ENCODE results near the gene FMNL3. TPM values are rescaled to one million over a fixed set of nuclear protein-coding genes. Genes with fewer than 3 reads are reported as not detected.

FMNL3 gene
- total and polyA plus RNA-seq, 2 experiments from 2014 or later, result 8.7 to 32.6 TPM

DNA sequence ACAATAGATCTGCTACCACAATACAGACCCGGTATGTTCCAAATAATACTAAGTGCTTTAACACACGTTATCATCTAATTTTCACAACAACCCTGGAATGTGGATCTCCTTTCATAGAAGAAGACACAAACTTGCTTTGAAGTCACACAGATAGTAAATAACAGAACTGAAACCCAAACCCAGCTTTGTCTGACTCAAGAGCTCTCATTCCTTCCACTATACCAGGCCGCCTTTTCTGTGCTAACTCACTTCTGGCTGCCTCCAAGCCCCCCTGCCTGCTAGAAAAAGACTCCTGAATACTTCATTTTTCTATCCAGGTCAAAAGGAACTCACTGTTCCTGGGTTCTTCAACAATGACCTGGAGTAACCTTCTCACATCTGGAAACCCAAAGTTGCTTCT lies 46.0 kb downstream of the FMNL3 start:
- no peak overlapping the region for H3K4me3 Mint-ChIP-seq
- H3K36me3 ChIP-seq (ENCODE audit: insufficient read depth), result peaks cover 10% of the 10 kb centered on the region
- H3F3A ChIP-seq (replicated peaks; ENCODE audit: low read depth), result no peaks in the 10 kb centered on the region
- TF ChIP-seq, protein P1, sequence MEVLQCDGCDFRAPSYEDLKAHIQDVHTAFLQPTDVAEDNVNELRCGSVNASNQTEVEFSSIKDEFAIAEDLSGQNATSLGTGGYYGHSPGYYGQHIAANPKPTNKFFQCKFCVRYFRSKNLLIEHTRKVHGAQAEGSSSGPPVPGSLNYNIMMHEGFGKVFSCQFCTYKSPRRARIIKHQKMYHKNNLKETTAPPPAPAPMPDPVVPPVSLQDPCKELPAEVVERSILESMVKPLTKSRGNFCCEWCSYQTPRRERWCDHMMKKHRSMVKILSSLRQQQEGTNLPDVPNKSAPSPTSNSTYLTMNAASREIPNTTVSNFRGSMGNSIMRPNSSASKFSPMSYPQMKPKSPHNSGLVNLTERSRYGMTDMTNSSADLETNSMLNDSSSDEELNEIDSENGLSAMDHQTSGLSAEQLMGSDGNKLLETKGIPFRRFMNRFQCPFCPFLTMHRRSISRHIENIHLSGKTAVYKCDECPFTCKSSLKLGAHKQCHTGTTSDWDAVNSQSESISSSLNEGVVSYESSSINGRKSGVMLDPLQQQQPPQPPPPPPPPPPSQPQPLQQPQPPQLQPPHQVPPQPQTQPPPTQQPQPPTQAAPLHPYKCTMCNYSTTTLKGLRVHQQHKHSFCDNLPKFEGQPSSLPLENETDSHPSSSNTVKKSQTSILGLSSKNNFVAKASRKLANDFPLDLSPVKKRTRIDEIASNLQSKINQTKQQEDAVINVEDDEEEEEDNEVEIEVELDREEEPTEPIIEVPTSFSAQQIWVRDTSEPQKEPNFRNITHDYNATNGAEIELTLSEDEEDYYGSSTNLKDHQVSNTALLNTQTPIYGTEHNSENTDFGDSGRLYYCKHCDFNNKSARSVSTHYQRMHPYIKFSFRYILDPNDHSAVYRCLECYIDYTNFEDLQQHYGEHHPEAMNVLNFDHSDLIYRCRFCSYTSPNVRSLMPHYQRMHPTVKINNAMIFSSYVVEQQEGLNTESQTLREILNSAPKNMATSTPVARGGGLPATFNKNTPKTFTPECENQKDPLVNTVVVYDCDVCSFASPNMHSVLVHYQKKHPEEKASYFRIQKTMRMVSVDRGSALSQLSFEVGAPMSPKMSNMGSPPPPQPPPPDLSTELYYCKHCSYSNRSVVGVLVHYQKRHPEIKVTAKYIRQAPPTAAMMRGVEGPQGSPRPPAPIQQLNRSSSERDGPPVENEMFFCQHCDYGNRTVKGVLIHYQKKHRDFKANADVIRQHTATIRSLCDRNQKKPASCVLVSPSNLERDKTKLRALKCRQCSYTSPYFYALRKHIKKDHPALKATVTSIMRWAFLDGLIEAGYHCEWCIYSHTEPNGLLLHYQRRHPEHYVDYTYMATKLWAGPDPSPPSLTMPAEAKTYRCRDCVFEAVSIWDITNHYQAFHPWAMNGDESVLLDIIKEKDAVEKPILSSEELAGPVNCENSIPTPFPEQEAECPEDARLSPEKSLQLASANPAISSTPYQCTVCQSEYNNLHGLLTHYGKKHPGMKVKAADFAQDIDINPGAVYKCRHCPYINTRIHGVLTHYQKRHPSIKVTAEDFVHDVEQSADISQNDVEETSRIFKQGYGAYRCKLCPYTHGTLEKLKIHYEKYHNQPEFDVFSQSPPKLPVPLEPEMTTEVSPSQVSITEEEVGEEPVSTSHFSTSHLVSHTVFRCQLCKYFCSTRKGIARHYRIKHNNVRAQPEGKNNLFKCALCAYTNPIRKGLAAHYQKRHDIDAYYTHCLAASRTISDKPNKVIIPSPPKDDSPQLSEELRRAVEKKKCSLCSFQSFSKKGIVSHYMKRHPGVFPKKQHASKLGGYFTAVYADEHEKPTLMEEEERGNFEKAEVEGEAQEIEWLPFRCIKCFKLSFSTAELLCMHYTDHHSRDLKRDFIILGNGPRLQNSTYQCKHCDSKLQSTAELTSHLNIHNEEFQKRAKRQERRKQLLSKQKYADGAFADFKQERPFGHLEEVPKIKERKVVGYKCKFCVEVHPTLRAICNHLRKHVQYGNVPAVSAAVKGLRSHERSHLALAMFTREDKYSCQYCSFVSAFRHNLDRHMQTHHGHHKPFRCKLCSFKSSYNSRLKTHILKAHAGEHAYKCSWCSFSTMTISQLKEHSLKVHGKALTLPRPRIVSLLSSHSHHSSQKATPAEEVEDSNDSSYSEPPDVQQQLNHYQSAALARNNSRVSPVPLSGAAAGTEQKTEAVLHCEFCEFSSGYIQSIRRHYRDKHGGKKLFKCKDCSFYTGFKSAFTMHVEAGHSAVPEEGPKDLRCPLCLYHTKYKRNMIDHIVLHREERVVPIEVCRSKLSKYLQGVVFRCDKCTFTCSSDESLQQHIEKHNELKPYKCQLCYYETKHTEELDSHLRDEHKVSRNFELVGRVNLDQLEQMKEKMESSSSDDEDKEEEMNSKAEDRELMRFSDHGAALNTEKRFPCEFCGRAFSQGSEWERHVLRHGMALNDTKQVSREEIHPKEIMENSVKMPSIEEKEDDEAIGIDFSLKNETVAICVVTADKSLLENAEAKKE (CRISPR knock-in tag; IDR thresholded peaks at IDR 0.05), result no peak
- TF ChIP-seq JUNB (IDR thresholded peaks at IDR 0.05; ENCODE audit: unreplicated experiment), result no peak
- no peak for TF ChIP-seq EZH2phosphoT487 (IDR thresholded peaks at IDR 0.05; ENCODE audit: unreplicated experiment)
- no peak for TF ChIP-seq NANOG (IDR thresholded peaks at IDR 0.05; ENCODE audit: borderline replicate concordance)
- TF ChIP-seq POLR2AphosphoS5 (IDR thresholded peaks at IDR 0.05; ENCODE audit: low read depth), result no peak
- H3K4me1 ChIP-seq (ENCODE audit: insufficient read depth), result peaks cover 17% of the 10 kb centered on the region
- DNase-seq (ENCODE audit: low spot score) (no peak), ATAC-seq (no peak)
- 0 out of 2 replicates have a peak overlapping the region, but pooled peaks have one; percentile 14 for H3K27ac ChIP-seq (ENCODE audit: low read depth)
- 0 out of 2 replicates have a peak, but pooled peaks cover 5% of the 10 kb centered on the region for H3K9me2 ChIP-seq (ENCODE audit: insufficient read depth)
- H2AFZ ChIP-seq, result no peak overlapping the region
- no peaks in the 10 kb centered on the region for H3K79me2 ChIP-seq (replicated peaks; ENCODE audit: insufficient read depth)
- peaks cover 3% of the 10 kb centered on the region for H3K27me3 Mint-ChIP-seq (ENCODE audit: insufficient read depth, low read depth, poor library complexity)
- H3K9me3 Mint-ChIP-seq, result no peaks in the 10 kb centered on the region
- peaks cover 5% of the 10 kb centered on the region; the same call in 1 of the 2 replicates for H4K20me1 ChIP-seq (replicated peaks; ENCODE audit: insufficient read depth)
- H3K4me1 Mint-ChIP-seq, result peaks cover 24% of the 10 kb centered on the region
- peaks cover 46% of the 10 kb centered on the region for H3K36me3 Mint-ChIP-seq (ENCODE audit: low read depth)
- no peak overlapping the region for H3K4me3 ChIP-seq
- no peak overlapping the region for H3K4me2 ChIP-seq
- H3K27ac Mint-ChIP-seq, result no peak overlapping the region
- H3K27me3 ChIP-seq (ENCODE audit: insufficient read depth), result no peaks in the 10 kb centered on the region

DNA sequence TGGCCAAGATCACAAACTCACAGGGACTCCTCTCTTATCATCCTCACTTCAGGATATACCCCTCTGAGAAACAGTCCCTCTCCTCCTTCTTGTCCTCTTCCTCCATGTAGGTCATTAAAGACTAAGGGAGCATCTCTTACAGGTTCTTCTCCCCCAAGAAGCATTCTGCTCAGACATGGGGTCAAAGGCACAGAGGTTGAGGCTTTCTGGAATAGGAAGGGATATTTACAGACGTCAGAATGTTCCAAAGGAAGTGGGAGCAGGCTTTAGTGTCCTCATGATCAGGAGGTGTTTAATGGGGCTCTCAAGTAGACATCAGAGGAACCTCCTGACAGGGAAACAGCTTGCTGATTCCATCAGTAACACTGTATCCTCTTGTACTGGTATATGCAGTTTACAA lies 47.5 kb downstream of the FMNL3 start:
- Mint-ChIP-seq H3K4me1 (peaks cover 19% of the 10 kb centered on the region), H3K36me3 (ENCODE audit: low read depth) (peaks cover 50% of the 10 kb centered on the region), H3K4me3 (no peak overlapping the region), H3K9me3 (no peaks in the 10 kb centered on the region), H3K27me3 (ENCODE audit: insufficient read depth, low read depth, poor library complexity) (peaks cover 6% of the 10 kb centered on the region), H3K27ac (no peak overlapping the region)
- Histone ChIP-seq H3K79me2 (replicated peaks; ENCODE audit: insufficient read depth) (no peaks in the 10 kb centered on the region), H4K20me1 (replicated peaks; ENCODE audit: insufficient read depth) (peaks cover 5% of the 10 kb centered on the region; the same call in 1 of the 2 replicates), H3K4me3 (no peak overlapping the region), H3K4me1 (ENCODE audit: insufficient read depth) (peaks cover 17% of the 10 kb centered on the region), H2AFZ (no peak overlapping the region), H3F3A (replicated peaks; ENCODE audit: low read depth) (no peaks in the 10 kb centered on the region), H3K9me2 (ENCODE audit: insufficient read depth) (0 out of 2 replicates have a peak, but pooled peaks cover 5% of the 10 kb centered on the region), H3K27ac (ENCODE audit: low read depth) (no peak overlapping the region), H3K36me3 (ENCODE audit: insufficient read depth) (peaks cover 16% of the 10 kb centered on the region), H3K4me2 (no peak overlapping the region), H3K27me3 (ENCODE audit: insufficient read depth) (no peaks in the 10 kb centered on the region)
- ATAC-seq (no peak), DNase-seq (ENCODE audit: low spot score) (no peak)
- TF ChIP-seq POLR2AphosphoS5 (IDR thresholded peaks at IDR 0.05; ENCODE audit: low read depth), result no peak
- TF ChIP-seq EZH2 (IDR thresholded peaks at IDR 0.05; ENCODE audit: low read depth, unreplicated experiment), result no peak
- TF ChIP-seq, protein P1 (CRISPR knock-in tag; IDR thresholded peaks at IDR 0.05), result no peak
